Measurements from ENCODE around the gene DDX50. TPM values are rescaled to one million over a fixed set of nuclear protein-coding genes. Genes with fewer than 3 reads are reported as not detected.
A peak's percentile ranks its signal among the peaks of the same experiment; 100 is the strongest.

The DDX50 gene
- total RNA-seq, 3 donors from 2014 or later (not counting 1 experiment from before 2014, with no cell fraction given): 28.3 to 33.1 (median 31.9) TPM

DNA sequence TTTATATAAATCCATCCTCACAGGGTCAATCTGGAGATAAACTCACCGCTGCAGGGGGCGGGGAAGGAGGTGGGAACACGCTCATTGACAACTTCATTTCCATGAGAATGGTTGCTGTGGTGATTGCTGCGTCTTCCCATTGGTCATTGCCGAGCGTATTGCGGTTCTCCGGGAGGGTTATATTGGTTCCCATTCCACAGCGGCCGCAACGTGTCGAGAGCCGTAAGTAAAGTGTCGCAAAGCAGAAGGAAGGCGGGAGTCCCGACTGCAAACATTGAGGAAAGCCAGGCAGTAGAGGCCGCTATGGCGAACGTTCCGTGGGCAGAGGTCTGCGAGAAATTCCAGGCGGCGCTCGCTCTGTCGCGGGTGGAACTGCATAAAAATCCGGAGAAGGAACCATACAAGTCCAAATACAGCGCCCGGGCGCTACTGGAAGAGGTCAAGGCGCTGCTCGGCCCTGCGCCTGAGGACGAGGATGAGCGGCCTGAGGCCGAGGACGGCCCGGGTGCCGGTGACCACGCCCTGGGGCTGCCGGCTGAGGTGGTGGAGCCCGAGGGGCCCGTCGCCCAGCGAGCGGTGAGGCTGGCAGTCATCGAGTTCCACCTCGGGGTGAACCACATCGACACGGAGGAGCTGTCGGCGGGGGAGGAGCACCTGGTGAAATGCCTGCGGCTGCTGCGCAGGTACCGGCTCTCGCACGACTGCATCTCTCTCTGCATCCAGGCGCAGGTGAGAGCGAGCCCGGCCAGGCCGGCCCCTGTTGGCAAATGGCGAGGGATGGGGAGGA lies 87.6 kb downstream of the DDX50 start, which contains the start of gene KIFBP:
Gene KIFBP, plus strand, starts transcription at position 274 of the 787 bp plus-strand sequence. Its CDS starts 30 bp downstream, at position 304.
- H3K9me3 ChIP-seq (ENCODE audit: control insufficient read depth, insufficient read depth, low read length): no peaks in the 10 kb centered on the region
- Mint-ChIP-seq H3K4me1 (peaks cover 43 to 45% of the 10 kb centered on the region in 2 donors), H3K27me3 (ENCODE audit: low read depth in 2 of 2) (no peaks in the 10 kb centered on the region), H3K9me3 (no peaks in the 10 kb centered on the region), H3K27ac (peak within 1 kb of the TSS; percentile 84 to 96), H3K4me3 (peak within 1 kb of the TSS; percentile 99), H3K36me3 (no peaks in the 10 kb centered on the region)
- H3K4me1 ChIP-seq (ENCODE audit: control insufficient read depth, insufficient read depth, low read length): peaks cover 20% of the 10 kb centered on the region
- peak within 1 kb of the TSS; percentile 69 for H3K4me3 ChIP-seq (ENCODE audit: low read length)
- peak within 1 kb of the TSS; percentile 56 for H3K27ac ChIP-seq (ENCODE audit: low read length)
- WGBS (ENCODE audit: insufficient coverage): under 1% methylated on average over 62 of the region's 62 CpGs
- DNase-seq: peak; percentile 63 to 94
- intact Hi-C loops (cut with micrococcal nuclease): loop anchor here (5.0 kb wide), 1 partner anchor 404 kb away; no protein-coding TSS in a partner anchor
- TF ChIP-seq, protein P1, sequence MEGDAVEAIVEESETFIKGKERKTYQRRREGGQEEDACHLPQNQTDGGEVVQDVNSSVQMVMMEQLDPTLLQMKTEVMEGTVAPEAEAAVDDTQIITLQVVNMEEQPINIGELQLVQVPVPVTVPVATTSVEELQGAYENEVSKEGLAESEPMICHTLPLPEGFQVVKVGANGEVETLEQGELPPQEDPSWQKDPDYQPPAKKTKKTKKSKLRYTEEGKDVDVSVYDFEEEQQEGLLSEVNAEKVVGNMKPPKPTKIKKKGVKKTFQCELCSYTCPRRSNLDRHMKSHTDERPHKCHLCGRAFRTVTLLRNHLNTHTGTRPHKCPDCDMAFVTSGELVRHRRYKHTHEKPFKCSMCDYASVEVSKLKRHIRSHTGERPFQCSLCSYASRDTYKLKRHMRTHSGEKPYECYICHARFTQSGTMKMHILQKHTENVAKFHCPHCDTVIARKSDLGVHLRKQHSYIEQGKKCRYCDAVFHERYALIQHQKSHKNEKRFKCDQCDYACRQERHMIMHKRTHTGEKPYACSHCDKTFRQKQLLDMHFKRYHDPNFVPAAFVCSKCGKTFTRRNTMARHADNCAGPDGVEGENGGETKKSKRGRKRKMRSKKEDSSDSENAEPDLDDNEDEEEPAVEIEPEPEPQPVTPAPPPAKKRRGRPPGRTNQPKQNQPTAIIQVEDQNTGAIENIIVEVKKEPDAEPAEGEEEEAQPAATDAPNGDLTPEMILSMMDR (IDR thresholded peaks at IDR 0.05): peak; percentile 13
- ATAC-seq: peak; percentile 84 to 90 (median 84)
- no peaks in the 10 kb centered on the region for H3K27me3 ChIP-seq (ENCODE audit: control insufficient read depth, insufficient read depth, low read length)
- peaks cover 8% of the 10 kb centered on the region for H3K36me3 ChIP-seq (ENCODE audit: control insufficient read depth, insufficient read depth, low read length)

DNA sequence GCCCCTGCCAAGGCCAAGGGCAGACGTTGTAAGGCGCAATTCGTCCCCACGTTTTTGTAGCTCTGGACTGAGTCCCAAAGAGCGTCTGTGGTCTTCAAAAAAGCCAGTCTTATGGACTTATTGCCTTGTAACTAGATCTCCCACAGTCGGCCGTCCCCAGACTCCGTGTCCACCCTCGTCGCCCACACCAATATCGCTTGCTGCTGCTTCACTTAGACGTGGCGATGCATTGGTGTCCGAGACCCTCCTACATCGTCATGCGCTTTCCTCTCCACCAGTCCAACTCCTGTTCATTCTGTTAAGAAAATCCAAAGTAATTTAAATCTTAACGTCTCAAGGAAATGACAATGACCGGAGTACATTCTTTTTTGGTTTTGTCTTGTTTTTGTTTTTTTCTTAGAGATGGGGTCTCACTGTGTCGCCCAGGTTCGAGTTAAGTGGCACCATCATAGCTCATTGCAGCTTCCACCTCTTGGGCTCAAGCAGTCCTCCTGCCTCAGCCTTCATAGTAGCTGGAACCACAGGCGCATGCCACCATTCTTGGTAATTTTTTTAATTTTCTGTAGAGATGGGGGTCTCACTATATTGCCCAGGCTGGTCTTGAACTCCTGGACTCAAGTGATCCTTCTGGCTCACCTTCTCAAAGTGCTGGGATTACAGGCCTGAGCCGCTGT lies 88.3 kb downstream of the DDX50 start:
- Mint-ChIP-seq H3K4me1 (peaks cover 43 to 45% of the 10 kb centered on the region in 2 donors), H3K27ac (peak overlapping the region; percentile 84 to 96), H3K4me3 (peak overlapping the region; percentile 99), H3K9me3 (no peaks in the 10 kb centered on the region), H3K27me3 (ENCODE audit: low read depth in 2 of 2) (no peaks in the 10 kb centered on the region), H3K36me3 (no peaks in the 10 kb centered on the region)
- Histone ChIP-seq H3K27ac (ENCODE audit: low read length) (peak overlapping the region; percentile 56), H3K36me3 (ENCODE audit: control insufficient read depth, insufficient read depth, low read length) (peaks cover under 1% of the 10 kb centered on the region), H3K4me3 (ENCODE audit: low read length) (peak overlapping the region; percentile 69), H3K4me1 (ENCODE audit: control insufficient read depth, insufficient read depth, low read length) (peaks cover 20% of the 10 kb centered on the region), H3K9me3 (ENCODE audit: control insufficient read depth, insufficient read depth, low read length) (no peaks in the 10 kb centered on the region), H3K27me3 (ENCODE audit: control insufficient read depth, insufficient read depth, low read length) (no peaks in the 10 kb centered on the region)
- TF ChIP-seq, protein P1 (IDR thresholded peaks at IDR 0.05): no peak
- DNase-seq (peak in 1 of 2 donors; percentile 19), ATAC-seq (no peak)
- WGBS (ENCODE audit: insufficient coverage): 31% methylated on average over 22 of the region's 22 CpGs
- intact Hi-C loops (cut with micrococcal nuclease): loop anchor here (5.0 kb wide), 1 partner anchor 403 kb away; no protein-coding TSS in a partner anchor

- Mint-ChIP-seq H3K27ac (peak overlapping the region in 1 of 2 donors; percentile 4), H3K9me3 (no peaks in the 10 kb centered on the region), H3K4me1 (peaks cover 52 to 55% of the 10 kb centered on the region in 2 donors), H3K27me3 (ENCODE audit: low read depth in 2 of 2) (no peaks in the 10 kb centered on the region), H3K4me3 (no peak overlapping the region), H3K36me3 (no peaks in the 10 kb centered on the region)
- TF ChIP-seq, protein P1 (IDR thresholded peaks at IDR 0.05): no peak
- intact Hi-C loops (cut with micrococcal nuclease): no loop called here
- H3K27me3 ChIP-seq (ENCODE audit: control insufficient read depth, insufficient read depth, low read length): no peaks in the 10 kb centered on the region
- H3K27ac ChIP-seq (ENCODE audit: low read length): no peak overlapping the region
- H3K4me1 ChIP-seq (ENCODE audit: control insufficient read depth, insufficient read depth, low read length): peaks cover 20% of the 10 kb centered on the region
- ATAC-seq (no peak), DNase-seq (no peak)
- 68% methylated on average over 2 of the region's 2 CpGs for WGBS (ENCODE audit: insufficient coverage)
- no peak overlapping the region for H3K4me3 ChIP-seq (ENCODE audit: low read length)
- no peaks in the 10 kb centered on the region for H3K36me3 ChIP-seq (ENCODE audit: control insufficient read depth, insufficient read depth, low read length)
- H3K9me3 ChIP-seq (ENCODE audit: control insufficient read depth, insufficient read depth, low read length): no peaks in the 10 kb centered on the region
Measured at GRCh38 chr10:68992636-68993440, 91.7 kb downstream of the DDX50 start.

Other genes starting within 250 kb of the DDX50 start
- 10 to 100 TPM; 73.7 to 84.1 (median 77.6) TPM for gene CCAR1, start 180.1 kb upstream of the DDX50 start, total RNA-seq
- gene STOX1, start 73.8 kb upstream of the DDX50 start, total RNA-seq: under 1 TPM in 1 of 3 donors, not detected in 2; 0.07 TPM
- gene DDX21, start 54.9 kb downstream of the DDX50 start, total RNA-seq: 10 to 100 TPM; 59.0 to 62.1 (median 59.8) TPM
- 1 to 10 TPM; 3.5 to 4.4 (median 4.0) TPM for gene KIFBP, start 87.5 kb downstream of the DDX50 start, total RNA-seq
- 100 to 1,000 TPM; 636 to 954 (median 778) TPM for gene SRGN, start 186.8 kb downstream of the DDX50 start, total RNA-seq
- 10 to 100 TPM; 62.6 to 86.4 (median 86.2) TPM for gene VPS26A, start 222.9 kb downstream of the DDX50 start, total RNA-seq

All from natural killer cell (primary cell).